MM.1S (cell line): ENCODE data around the gene THADA.

Experiments used
- DNase-seq: peaks from one replicate; pipeline ENCODE4 v3.0.0-alpha.2; 2015
- H2AFZ ChIP-seq: fragments of 300-600 bp; sonication (generic); 2 replicates; pipeline ENCODE4 v1.6.0; 2016; ENCODE audit warnings: antibody characterized with exemption, low read length
- H3F3A ChIP-seq: fragments of 300-600 bp; sonication (generic); 2 replicates; pipeline ENCODE4 v1.6.1; 2016; ENCODE audit warnings: mild to moderate bottlenecking, antibody characterized with exemption, low read length, moderate library complexity, mixed read lengths; ENCODE audit not compliant: insufficient read depth
- H3K27ac ChIP-seq: fragments of 300-600 bp; sonication (generic); 2 replicates; pipeline ENCODE4 v1.5.1; 2016; ENCODE audit warnings: mild to moderate bottlenecking, low read length
- H3K27me3 ChIP-seq: fragments of 300-600 bp; sonication (generic); replicated peaks from 2 replicates; pipeline ENCODE4 v1.6.0; 2016; ENCODE audit warnings: low read length; ENCODE audit not compliant: insufficient read depth
- H3K36me3 ChIP-seq: fragments of 300-600 bp; sonication (generic); replicated peaks from 2 replicates; pipeline ENCODE4 v1.6.1; 2016; ENCODE audit warnings: mild to moderate bottlenecking, low read length, mixed read lengths; ENCODE audit not compliant: insufficient read depth
- H3K4me1 ChIP-seq: fragments of 300-600 bp; sonication (generic); 2 replicates; pipeline ENCODE4 v1.6.1; 2016; ENCODE audit warnings: low read length, mixed read lengths
- H3K4me2 ChIP-seq: fragments of 300-600 bp; sonication (generic); 2 replicates; pipeline ENCODE4 v1.6.0; 2016; ENCODE audit warnings: low read depth, low read length
- H3K4me3 ChIP-seq: fragments of 300-600 bp; sonication (generic); 2 replicates; pipeline ENCODE4 v1.5.1; 2016; ENCODE audit warnings: low read length, mixed read lengths
- H3K79me2 ChIP-seq: fragments of 300-600 bp; sonication (generic); 2 replicates; pipeline ENCODE4 v1.6.1; 2016; ENCODE audit warnings: mixed run types, low read length, mixed read lengths
- H3K9ac ChIP-seq: fragments of 300-600 bp; sonication (generic); 2 replicates; pipeline ENCODE4 v1.6.1; 2016; ENCODE audit warnings: low read length, mixed read lengths
- H3K9me2 ChIP-seq: fragments of 300-600 bp; sonication (generic); replicated peaks from 2 replicates; pipeline ENCODE4 v1.6.1; 2016; ENCODE audit warnings: mild to moderate bottlenecking, low read length, mixed read lengths; ENCODE audit not compliant: insufficient read depth
- H3K9me3 ChIP-seq: fragments of 300-600 bp; sonication (generic); replicated peaks from 2 replicates; pipeline ENCODE4 v1.6.1; 2016; ENCODE audit warnings: mild to moderate bottlenecking, low read length, mixed read lengths; ENCODE audit not compliant: insufficient read depth
- H4K20me1 ChIP-seq: fragments of 300-600 bp; sonication (generic); 2 replicates; pipeline ENCODE4 v1.6.1; 2016; ENCODE audit warnings: mild to moderate bottlenecking, low read length, moderate library complexity, mixed read lengths; ENCODE audit not compliant: insufficient read depth
- CTCF ChIP-seq: fragments of 300-600 bp; sonication (generic); IDR thresholded peaks from 2 replicates; pipeline ENCODE4 v1.5.1; 2016; ENCODE audit warnings: antibody characterized with exemption, low read length, mixed read lengths
- EZH2 ChIP-seq: fragments of 300-600 bp; sonication (generic); optimal IDR thresholded peaks from 2 replicates; pipeline ENCODE3; 2017; ENCODE audit warnings: low read depth, mild to moderate bottlenecking, antibody characterized with exemption, low read length, mixed read lengths
- EZH2phosphoT487 ChIP-seq: fragments of 300-600 bp; sonication (generic); IDR thresholded peaks from 2 replicates; pipeline ENCODE4 v1.6.1; 2018; ENCODE audit warnings: antibody characterized with exemption, low read length

Gene THADA

GRCh38 chr2:43370705-43371104, 225.1 kb downstream of the THADA start:
- Histone ChIP-seq H3K4me1 (no peaks in the 10 kb centered on the region), H3K36me3 (no peaks in the 10 kb centered on the region), H3K27ac (no peak overlapping the region), H3K27me3 (no peaks in the 10 kb centered on the region), H3K4me3 (no peak overlapping the region), H3K9ac (no peak overlapping the region), H3K4me2 (no peak overlapping the region), H3K9me3 (no peaks in the 10 kb centered on the region), H3K79me2 (no peaks in the 10 kb centered on the region), H4K20me1 (no peaks in the 10 kb centered on the region), H2AFZ (no peak overlapping the region), H3F3A (no peaks in the 10 kb centered on the region), H3K9me2 (no peaks in the 10 kb centered on the region)
- TF ChIP-seq CTCF, result no peak
- no peak for TF ChIP-seq EZH2
- TF ChIP-seq EZH2phosphoT487, result no peak
- DNase-seq, result no peak

- no peaks in the 10 kb centered on the region for H3K9me3 ChIP-seq
- H3K79me2 ChIP-seq, result no peaks in the 10 kb centered on the region
- no peak overlapping the region for H3K4me2 ChIP-seq
- H2AFZ ChIP-seq, result no peak overlapping the region
- no peaks in the 10 kb centered on the region for H3K9me2 ChIP-seq
- no peak overlapping the region for H3K4me3 ChIP-seq
- no peak overlapping the region for H3K9ac ChIP-seq
- no peaks in the 10 kb centered on the region for H3K4me1 ChIP-seq
- H4K20me1 ChIP-seq, result no peaks in the 10 kb centered on the region
- no peaks in the 10 kb centered on the region for H3F3A ChIP-seq
- no peaks in the 10 kb centered on the region for H3K27me3 ChIP-seq
- DNase-seq, result no peak
- H3K27ac ChIP-seq, result no peak overlapping the region
- no peaks in the 10 kb centered on the region for H3K36me3 ChIP-seq
- TF ChIP-seq EZH2phosphoT487 (no peak), EZH2 (no peak), CTCF (no peak)
These were observed 225.7 kb downstream of the THADA start for GRCh38 chr2:43370146-43370545.

- Histone ChIP-seq H2AFZ (no peak overlapping the region), H4K20me1 (no peaks in the 10 kb centered on the region), H3K4me2 (no peak overlapping the region), H3K36me3 (no peaks in the 10 kb centered on the region), H3K9me2 (no peaks in the 10 kb centered on the region), H3K4me1 (no peaks in the 10 kb centered on the region), H3K27me3 (no peaks in the 10 kb centered on the region), H3K4me3 (no peak overlapping the region), H3F3A (no peaks in the 10 kb centered on the region), H3K9ac (no peak overlapping the region), H3K79me2 (no peaks in the 10 kb centered on the region), H3K27ac (no peak overlapping the region), H3K9me3 (no peaks in the 10 kb centered on the region)
- TF ChIP-seq EZH2phosphoT487, result no peak
- TF ChIP-seq CTCF, result no peak
- TF ChIP-seq EZH2, result no peak
- DNase-seq, result no peak
These were observed 227.1 kb downstream of the THADA start for GRCh38 chr2:43368483-43369385.
